GM12891 (cell line): Measurements from ENCODE around the gene SPG11.
A peak's percentile ranks its signal among the peaks of the same experiment; 100 is the strongest.
"Not testable (repeated sequence)": the region's sequence is repeated elsewhere in the genome, so short reads cannot be mapped to it uniquely, and the experiment has no call there.

Source experiments
- DNase-seq: peaks from one replicate; pipeline ENCODE4 v3.0.0; 2011; ENCODE audit warnings: low spot score; ENCODE audit not compliant: insufficient read length
- FAIRE-seq: peaks from 2 replicates; lab custom pipeline; 2011; peaks lifted over from hg19 to GRCh38; lab: Jason Lieb, UNC
- PAX5 ChIP-seq: IDR thresholded peaks from 2 replicates; pipeline ENCODE4 v1.6.1; 2011; ENCODE audit warnings: low read length, moderate library complexity, mild to moderate bottlenecking; ENCODE audit not compliant: insufficient read depth, severe bottlenecking
- POLR2A ChIP-seq: IDR thresholded peaks from 2 replicates; pipeline ENCODE4 v1.6.1; 2011; ENCODE audit warnings: low read depth, low read length, control low read depth
- POLR2AphosphoS5 ChIP-seq: IDR thresholded peaks from 2 replicates; pipeline ENCODE4 v1.6.1; 2011; ENCODE audit warnings: low read depth, low read length, control low read depth
- POU2F2 ChIP-seq: IDR thresholded peaks from 2 replicates; pipeline ENCODE4 v1.6.1; 2011; ENCODE audit warnings: low read depth, mild to moderate bottlenecking, control low read depth, low read length, moderate library complexity
- SPI1 ChIP-seq: IDR thresholded peaks from 2 replicates; pipeline ENCODE4 v1.6.1; 2011; ENCODE audit warnings: low read depth, low read length, control low read depth
- TAF1 ChIP-seq: IDR thresholded peaks from 2 replicates; pipeline ENCODE4 v1.6.1; 2011; ENCODE audit warnings: low read depth, low read length, control low read depth

SPG11 gene

DNA sequence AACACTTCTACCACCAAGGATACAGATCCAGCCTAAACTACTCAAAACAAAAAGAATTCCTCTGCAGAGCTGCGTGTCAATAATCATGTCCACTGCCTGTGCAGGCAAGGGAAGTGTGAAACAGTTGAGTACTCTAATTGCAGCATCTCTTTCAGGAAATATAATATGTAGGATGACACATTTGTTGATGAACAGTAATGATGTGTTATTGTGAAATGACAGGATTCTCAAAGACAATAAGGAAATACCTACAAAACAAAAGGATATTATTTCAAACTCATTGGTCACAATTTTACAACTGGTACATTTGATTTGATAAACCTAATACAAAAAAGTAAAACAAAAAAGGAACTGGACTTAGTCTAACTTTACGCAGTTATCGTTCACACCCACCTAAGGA, 4.4 kb downstream of the SPG11 start:
- no peak for DNase-seq
- no peak for FAIRE-seq
- no peak for TF ChIP-seq PAX5
- TF ChIP-seq POLR2A = no peak

DNA sequence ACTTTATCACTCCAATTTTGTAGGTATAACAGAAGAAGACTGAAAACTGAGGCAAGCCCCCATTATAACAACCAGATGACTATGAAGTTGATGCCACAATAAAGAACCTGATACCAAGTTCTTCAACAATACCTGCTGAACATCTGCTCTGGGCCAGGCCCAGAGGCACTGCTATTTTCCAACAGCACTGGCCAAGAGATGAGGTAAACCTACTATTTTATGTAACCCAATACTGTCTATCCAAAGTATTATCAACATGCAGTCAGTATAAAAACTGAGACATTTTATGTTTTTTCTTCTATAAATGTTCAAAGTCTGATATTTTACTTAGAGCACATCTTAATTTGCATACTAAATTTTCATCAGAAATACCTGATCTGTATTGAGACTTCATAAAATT, 6.1 kb downstream of the SPG11 start:
- FAIRE-seq = no peak
- DNase-seq = no peak
- TF ChIP-seq POLR2AphosphoS5 (no peak), SPI1 (no peak), TAF1 (no peak), POLR2A (no peak), PAX5 (no peak), POU2F2 (no peak)

DNA sequence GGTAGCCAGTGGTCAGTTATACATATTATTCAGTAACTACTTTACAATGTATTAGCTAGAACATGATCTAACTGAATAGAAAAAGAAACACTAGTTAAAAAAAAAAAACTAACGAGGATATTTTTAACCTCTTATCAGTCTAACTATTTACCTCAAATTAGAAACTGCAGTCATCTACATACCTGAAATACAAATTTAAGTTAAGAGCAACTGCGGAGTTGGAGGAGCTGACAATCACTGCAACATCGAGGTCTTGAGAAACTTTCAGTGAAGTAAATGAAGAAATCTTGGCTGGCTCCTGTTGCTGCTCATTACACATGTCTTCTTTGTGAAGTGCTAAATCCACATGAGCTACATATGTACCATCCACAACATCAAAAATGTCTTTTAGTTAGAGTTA, 6.5 kb downstream of the SPG11 start:
- TF ChIP-seq POU2F2 (no peak), PAX5 (no peak), TAF1 (no peak), SPI1 (no peak), POLR2AphosphoS5 (no peak), POLR2A (no peak)
- no peak for DNase-seq
- FAIRE-seq = no peak

DNA sequence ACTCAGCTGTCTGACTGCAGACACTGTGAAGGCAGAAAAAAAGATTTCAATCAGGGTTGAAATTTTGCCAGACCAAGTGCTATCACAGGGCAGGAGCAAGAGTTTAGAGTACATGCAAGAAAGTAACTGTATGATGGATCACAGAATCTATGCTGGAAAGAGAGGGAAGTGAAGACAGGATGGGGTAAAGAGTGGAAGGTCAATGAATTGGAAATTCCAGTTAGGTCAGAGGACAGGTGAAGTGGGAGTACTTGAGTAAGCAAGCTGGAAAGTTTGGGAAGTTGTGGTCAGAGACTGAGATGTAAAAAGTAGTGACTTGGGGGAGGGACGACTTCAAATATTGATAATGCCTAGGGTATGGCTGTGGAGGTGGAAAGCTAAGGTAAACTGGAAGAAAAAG, 7.2 kb downstream of the SPG11 start:
- DNase-seq = no peak
- TF ChIP-seq SPI1 (peak; percentile 21; the same call in 1 of the 2 replicates), POLR2AphosphoS5 (no peak)
- peak; percentile 40 for FAIRE-seq

DNA sequence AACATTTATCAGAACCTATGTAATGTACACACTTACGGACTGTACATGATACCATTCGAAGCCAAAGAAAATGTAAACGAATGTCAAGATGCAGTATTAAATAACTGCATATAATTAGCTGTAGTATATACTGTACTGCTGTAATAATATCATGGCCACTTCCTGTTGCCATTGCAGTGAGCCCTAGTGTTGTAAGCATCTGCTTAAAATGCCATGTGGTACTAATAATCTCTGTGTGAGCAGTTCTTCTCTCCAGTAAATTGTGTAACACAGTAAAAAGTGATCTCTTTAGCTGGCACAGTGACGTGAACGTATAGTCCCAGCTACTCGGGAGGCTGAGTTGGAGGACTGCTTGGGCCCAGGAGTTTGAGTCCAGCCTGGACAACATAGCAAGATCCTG, 8.6 kb downstream of the SPG11 start:
- TF ChIP-seq POLR2A (no peak), POLR2AphosphoS5 (no peak), SPI1 (no peak), PAX5 (no peak), POU2F2 (no peak), TAF1 (no peak)
- FAIRE-seq (peak; percentile 40), DNase-seq (no peak)

DNA sequence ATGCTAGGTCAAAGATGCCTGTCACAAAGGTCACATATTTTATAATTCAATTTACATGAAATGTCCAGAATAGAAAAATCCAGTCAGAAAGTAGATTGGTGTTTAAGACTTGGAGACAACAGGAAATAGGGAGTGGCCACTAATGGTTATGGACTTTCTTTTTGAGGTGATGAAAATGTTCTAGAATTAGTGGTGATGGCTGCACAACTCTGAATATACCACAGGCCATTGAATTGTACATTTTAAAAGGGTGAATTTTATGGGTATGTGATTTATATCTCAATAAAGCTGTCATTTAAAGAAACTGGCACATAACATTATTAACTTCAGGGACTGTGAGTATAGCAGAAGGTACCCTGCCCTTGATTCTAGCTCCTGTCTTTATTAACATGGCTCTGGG, 15.8 kb downstream of the SPG11 start:
- TF ChIP-seq SPI1 = no peak
- no peak for FAIRE-seq

DNA sequence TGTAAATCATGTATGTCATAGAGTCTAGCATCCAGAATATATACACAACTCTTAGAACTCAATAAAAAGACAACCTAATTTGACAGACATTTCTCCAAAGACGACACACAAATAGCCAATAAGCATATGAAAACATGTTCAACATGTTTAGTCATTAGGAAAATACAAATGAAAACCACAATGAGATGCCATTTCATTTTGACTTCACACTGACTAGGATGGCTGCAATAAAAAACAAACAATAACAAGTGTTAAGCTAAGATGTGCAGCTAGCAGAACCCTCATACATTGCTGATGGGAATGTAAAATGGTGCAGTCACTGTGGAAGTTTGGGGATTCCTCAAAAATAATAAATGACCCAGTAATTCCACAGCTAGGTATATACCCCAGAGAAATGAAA, 16.4 kb downstream of the SPG11 start:
- TF ChIP-seq POLR2AphosphoS5 = no peak
- TF ChIP-seq PAX5 = no peak
- no peak for TF ChIP-seq POU2F2
- TF ChIP-seq TAF1 = no peak
- FAIRE-seq = no peak
- DNase-seq = no peak

More for the DNA sequence above, 15.8 kb downstream of the SPG11 start:
- DNase-seq = no peak

DNA sequence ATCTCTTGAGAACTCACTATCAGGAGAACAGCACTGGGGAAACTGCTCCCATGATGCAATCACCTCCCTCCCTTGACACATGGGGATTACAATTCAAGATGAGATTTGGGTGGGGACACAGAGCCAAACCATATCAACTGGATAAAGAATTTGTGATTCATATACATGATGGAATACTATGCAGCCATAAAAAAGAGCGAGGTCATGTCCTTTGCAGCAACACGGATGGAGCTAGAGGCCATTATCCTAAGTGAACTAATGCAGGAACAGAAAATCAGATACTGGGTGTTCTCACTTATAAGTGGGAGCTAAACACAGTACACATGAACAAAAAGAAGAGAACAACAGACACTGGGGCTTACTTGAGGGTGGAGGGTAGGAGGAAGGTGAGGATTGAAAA, 17.0 kb downstream of the SPG11 start:
- no peak for FAIRE-seq
- TF ChIP-seq POLR2AphosphoS5 = no peak
- no peak for TF ChIP-seq PAX5
- no peak for TF ChIP-seq POLR2A
- TF ChIP-seq POU2F2 = no peak
- no peak for TF ChIP-seq TAF1
- no peak for TF ChIP-seq SPI1
- no peak for DNase-seq

DNA sequence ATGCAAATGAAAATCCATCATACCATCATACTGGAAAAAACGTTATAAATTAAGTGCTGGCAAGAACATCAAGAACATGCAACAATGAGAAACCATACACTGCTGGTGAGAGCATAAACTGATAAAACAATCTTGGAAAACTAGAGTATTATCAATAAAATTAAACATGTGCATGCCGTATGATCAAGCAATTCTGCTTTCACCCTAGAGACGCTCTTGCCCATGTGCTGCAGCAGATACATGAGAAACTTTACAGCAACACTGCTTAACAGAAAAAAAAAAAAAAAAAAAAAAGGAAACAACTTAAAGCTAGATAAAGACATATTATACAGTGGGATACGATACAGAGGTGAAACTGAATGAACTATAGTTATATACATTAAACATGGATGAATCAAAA, 21.8 kb downstream of the SPG11 start:
- FAIRE-seq = no peak
- no peak for DNase-seq
- no peak for TF ChIP-seq POLR2AphosphoS5
- TF ChIP-seq POLR2A = no peak
- no peak for TF ChIP-seq SPI1
- no peak for TF ChIP-seq POU2F2
- TF ChIP-seq TAF1 = no peak
- TF ChIP-seq PAX5 = no peak

DNA sequence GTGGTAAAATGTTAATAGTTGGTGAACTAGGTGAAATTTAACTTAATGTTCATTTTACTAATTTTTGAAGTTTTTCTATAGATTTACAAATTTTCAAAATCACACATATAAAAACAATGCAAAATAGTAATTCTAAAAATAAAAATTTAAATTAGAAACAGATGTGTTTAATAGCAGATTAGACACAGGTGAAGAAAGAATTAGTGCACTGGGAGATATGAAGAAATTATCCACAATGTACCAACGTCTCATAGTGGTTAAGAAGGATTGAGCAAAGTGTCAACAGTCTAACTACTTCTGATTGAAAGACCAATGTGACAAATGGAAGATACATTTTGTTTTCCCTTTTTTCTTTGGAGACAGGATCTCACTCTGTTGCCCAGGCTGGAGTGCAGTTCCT, 26.5 kb downstream of the SPG11 start:
- no peak for DNase-seq
- FAIRE-seq = no peak
- TF ChIP-seq PAX5 (no peak), POLR2AphosphoS5 (no peak), POU2F2 (no peak), SPI1 (no peak), TAF1 (no peak), POLR2A (no peak)

DNA sequence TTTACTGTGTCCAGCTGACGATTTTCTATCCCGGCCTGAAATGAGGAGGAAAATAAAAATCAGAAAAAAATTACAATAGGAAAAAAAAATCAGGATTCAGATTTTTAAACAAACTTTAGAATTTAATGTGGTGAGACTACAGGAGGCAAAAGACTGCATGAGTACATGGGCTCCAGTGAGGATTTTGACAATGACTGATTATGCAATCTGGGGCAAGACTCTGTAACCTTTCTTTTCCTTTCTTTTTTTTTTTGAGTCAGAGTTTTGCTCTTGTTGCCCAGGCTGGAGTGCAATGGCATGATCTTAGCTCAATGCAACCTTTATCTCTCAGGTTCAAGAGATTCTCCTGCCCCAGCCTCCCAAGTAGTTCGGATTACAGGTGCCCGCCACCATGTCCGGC, 29.9 kb downstream of the SPG11 start:
- TF ChIP-seq SPI1 (no peak), POLR2A (no peak), PAX5 (no peak), POU2F2 (no peak), POLR2AphosphoS5 (no peak), TAF1 (no peak)
- FAIRE-seq = no peak

DNA sequence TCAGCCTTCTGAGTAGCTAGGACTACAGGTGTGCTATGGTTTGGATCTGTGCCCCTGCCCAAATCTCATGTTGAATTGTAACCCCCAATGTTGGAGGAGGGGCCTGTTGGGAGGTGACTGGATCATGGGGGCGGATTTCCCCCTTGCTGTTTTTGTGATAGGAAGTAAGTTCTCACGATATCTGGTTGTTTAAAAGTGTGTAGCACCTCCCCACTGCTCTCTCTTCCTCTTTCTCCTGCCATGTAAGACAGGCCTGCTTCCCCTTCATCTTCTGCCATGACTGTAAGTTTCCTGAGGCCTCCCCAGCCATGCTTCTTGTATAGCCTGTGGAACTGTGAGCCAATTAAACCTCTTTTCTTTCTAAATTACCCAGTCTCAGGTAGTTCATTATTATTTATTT, 38.2 kb downstream of the SPG11 start:
- not testable (repeated sequence) for FAIRE-seq, DNase-seq
- TF ChIP-seq SPI1 = peak; percentile 61

More for the DNA sequence above, 29.9 kb downstream of the SPG11 start:
- DNase-seq = no peak
